CD4-positive, alpha-beta T cell (primary cell): Measurements from ENCODE around the gene ARPP19. TPM values are rescaled to one million over a fixed set of nuclear protein-coding genes. Genes with fewer than 3 reads are reported as not detected.

Source experiments
- ATAC-seq: fragments of 200-7000 bp; cut with Tn5 transposase; one replicate; pipeline ENCODE4 v1.10.0; 2022; ENCODE audit warnings: mild to moderate bottlenecking; ENCODE audit not compliant: poor library complexity
- CTCF ChIA-PET: fragments of 350-600 bp; sonication (Branson Sonifier 250); formaldehyde crosslinking; loops from one replicate; lab custom pipeline; 2021; ENCODE audit warnings: antibody characterized with exemption, inconsistent platforms; lab: Charles Lee
- POLR2A ChIA-PET: fragments of 350-600 bp; sonication (Branson Sonifier 250); formaldehyde crosslinking; loops from one replicate; lab custom pipeline; 2021; ENCODE audit warnings: antibody characterized with exemption, inconsistent platforms; lab: Charles Lee
- DNase-seq, 14 experiments: peaks; one replicate each; pipeline ENCODE4 v3.0.0-alpha.2; 2013 to 2020; ENCODE audit warnings: mixed read lengths in 2 of 14
- H3K27ac ChIP-seq, 2 donors: one replicate each; pipeline versions ENCODE4 v1.5.1 to v1.7.0; 2013; ENCODE audit warnings: low read length in 2 of 2, low read depth in 1 of 2, mild to moderate bottlenecking in 1 of 2
- H3K27me3 ChIP-seq, 2 experiments: 1 replicate in 1 of 2; 2 replicates in 1 of 2; pipeline versions ENCODE4 v1.6.1 to v1.7.0; 2013; ENCODE audit warnings: low read length in 2 of 2, control low read depth in 1 of 2, mild to moderate bottlenecking in 1 of 2, moderate library complexity in 1 of 2; ENCODE audit not compliant: insufficient read depth in 2 of 2, control insufficient read depth in 1 of 2
- H3K36me3 ChIP-seq: one replicate; pipeline ENCODE4 v1.6.1; 2013; ENCODE audit warnings: low read length, control low read depth; ENCODE audit not compliant: insufficient read depth
- H3K4me1 ChIP-seq: one replicate; pipeline ENCODE4 v1.6.1; 2013; ENCODE audit warnings: low read length, control low read depth; ENCODE audit not compliant: insufficient read depth
- H3K4me3 ChIP-seq: one replicate; pipeline ENCODE4 v1.5.1; 2013; ENCODE audit warnings: mild to moderate bottlenecking, low read length, moderate library complexity
- H3K9me3 ChIP-seq, 2 experiments: 1 replicate in 1 of 2; 2 replicates in 1 of 2; pipeline versions ENCODE4 v1.6.1 to v1.7.0; 2013; ENCODE audit warnings: low read length in 2 of 2, mild to moderate bottlenecking in 2 of 2, control low read depth in 1 of 2, moderate library complexity in 1 of 2; ENCODE audit not compliant: control insufficient read depth in 1 of 2, insufficient read depth in 1 of 2
- H3K27ac Mint-ChIP-seq: one replicate; pipeline ENCODE4 v1.8.0; 2020; ENCODE audit warnings: mixed read lengths
- H3K27me3 Mint-ChIP-seq: one replicate; pipeline ENCODE4 v1.8.0; 2021; ENCODE audit warnings: mixed read lengths
- H3K36me3 Mint-ChIP-seq: one replicate; pipeline ENCODE4 v1.8.0; 2021; ENCODE audit warnings: low read depth, mixed read lengths
- H3K4me1 Mint-ChIP-seq: one replicate; pipeline ENCODE4 v1.8.0; 2021; ENCODE audit warnings: low read depth, mixed read lengths
- H3K4me3 Mint-ChIP-seq: one replicate; pipeline ENCODE4 v1.8.0; 2020; ENCODE audit warnings: mild to moderate bottlenecking, mixed read lengths
- H3K9me3 Mint-ChIP-seq: one replicate; pipeline ENCODE4 v1.8.0; 2020; ENCODE audit warnings: mixed read lengths
- intact Hi-C, 2 experiments: fragments of 100-400 bp; cut with DNase I in 1 of 2; cut with micrococcal nuclease in 1 of 2; formaldehyde crosslinking; loops; one replicate each; pipeline versions ENCODE4 v1.15.1 to v1.9.0; 2023 to 2025; cut with DNase I, micrococcal nuclease
- total RNA-seq, 174 experiments: library from RNA in 2 of 174; stranded (reverse) in 2 of 174; gene quantifications; one replicate each; pipeline ENCODE4 v1.2.3 and lab custom pipeline; 2021 to 2026
- TF ChIP-seq, protein P1 (sequence below): fragments of 200-600 bp; IDR thresholded peaks from one replicate; pipeline ENCODE4 v1.8.0; 2022; ENCODE audit warnings: antibody characterized with exemption, mild to moderate bottlenecking

The ARPP19 gene
- total RNA-seq, 2 experiments from 2014 or later: 134 to 146 TPM

- no peaks in the 10 kb centered on the region for H3K9me3 ChIP-seq
- H3K27me3 ChIP-seq: no peaks in the 10 kb centered on the region
- H3K4me3 ChIP-seq: no peak overlapping the region
- no peak overlapping the region for H3K27ac ChIP-seq
- no peak overlapping the region for H3K27ac Mint-ChIP-seq
- intact Hi-C loops: loop anchor here (5.0 to 10.0 kb wide), 2 partner anchors 36 to 58 kb away; no protein-coding TSS in a partner anchor
- no peaks in the 10 kb centered on the region for H3K36me3 ChIP-seq
- ChIA-PET POLR2A (interaction anchor here (0.9 kb wide), 1 partner anchor 41 kb away, joined by 3 read pairs; no protein-coding TSS in a partner anchor), CTCF (no interaction called here)
- H3K4me1 ChIP-seq: peaks cover 12% of the 10 kb centered on the region
- TF ChIP-seq, protein P1, sequence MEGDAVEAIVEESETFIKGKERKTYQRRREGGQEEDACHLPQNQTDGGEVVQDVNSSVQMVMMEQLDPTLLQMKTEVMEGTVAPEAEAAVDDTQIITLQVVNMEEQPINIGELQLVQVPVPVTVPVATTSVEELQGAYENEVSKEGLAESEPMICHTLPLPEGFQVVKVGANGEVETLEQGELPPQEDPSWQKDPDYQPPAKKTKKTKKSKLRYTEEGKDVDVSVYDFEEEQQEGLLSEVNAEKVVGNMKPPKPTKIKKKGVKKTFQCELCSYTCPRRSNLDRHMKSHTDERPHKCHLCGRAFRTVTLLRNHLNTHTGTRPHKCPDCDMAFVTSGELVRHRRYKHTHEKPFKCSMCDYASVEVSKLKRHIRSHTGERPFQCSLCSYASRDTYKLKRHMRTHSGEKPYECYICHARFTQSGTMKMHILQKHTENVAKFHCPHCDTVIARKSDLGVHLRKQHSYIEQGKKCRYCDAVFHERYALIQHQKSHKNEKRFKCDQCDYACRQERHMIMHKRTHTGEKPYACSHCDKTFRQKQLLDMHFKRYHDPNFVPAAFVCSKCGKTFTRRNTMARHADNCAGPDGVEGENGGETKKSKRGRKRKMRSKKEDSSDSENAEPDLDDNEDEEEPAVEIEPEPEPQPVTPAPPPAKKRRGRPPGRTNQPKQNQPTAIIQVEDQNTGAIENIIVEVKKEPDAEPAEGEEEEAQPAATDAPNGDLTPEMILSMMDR: no peak
- peaks cover 56% of the 10 kb centered on the region for H3K4me1 Mint-ChIP-seq
- no peaks in the 10 kb centered on the region for H3K9me3 Mint-ChIP-seq
- no peak for ATAC-seq
- H3K36me3 Mint-ChIP-seq: peaks cover 3% of the 10 kb centered on the region
- H3K27me3 Mint-ChIP-seq: no peaks in the 10 kb centered on the region
- no peak overlapping the region for H3K4me3 Mint-ChIP-seq
- DNase-seq: no peak
Observed at GRCh38 chr15:52523192-52523591, 45.6 kb downstream of the ARPP19 start.

DNA sequence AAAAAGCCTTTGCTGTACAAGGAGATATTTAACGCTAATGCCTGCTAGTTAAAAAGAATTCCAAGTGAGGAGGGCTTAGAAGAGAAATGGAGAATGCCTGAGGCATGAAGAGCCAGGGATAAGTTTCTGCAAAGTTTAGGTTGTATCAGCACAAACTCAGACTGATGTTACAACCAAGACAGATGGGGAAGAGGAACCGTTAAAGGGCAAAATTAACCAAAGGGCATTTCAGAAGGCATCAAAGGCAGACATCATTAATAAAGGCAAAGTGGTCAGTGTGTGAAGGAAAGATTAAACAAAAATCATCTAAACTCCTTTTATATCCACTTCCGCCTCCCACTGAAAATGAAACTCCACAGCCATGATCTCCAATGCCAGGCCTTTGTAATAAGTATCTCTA is 47.1 kb downstream of the ARPP19 start:
- H3K4me3 ChIP-seq: no peak overlapping the region
- POLR2A ChIA-PET: no interaction called here
- Mint-ChIP-seq H3K27me3 (no peaks in the 10 kb centered on the region), H3K27ac (no peak overlapping the region), H3K4me3 (no peak overlapping the region), H3K36me3 (no peaks in the 10 kb centered on the region), H3K4me1 (peaks cover 45% of the 10 kb centered on the region), H3K9me3 (no peaks in the 10 kb centered on the region)
- no peak for ATAC-seq
- H3K36me3 ChIP-seq: no peaks in the 10 kb centered on the region
- no peaks in the 10 kb centered on the region for H3K27me3 ChIP-seq
- H3K9me3 ChIP-seq: no peaks in the 10 kb centered on the region
- DNase-seq: no peak
- no peak overlapping the region for H3K27ac ChIP-seq
- H3K4me1 ChIP-seq: peaks cover 3% of the 10 kb centered on the region
- TF ChIP-seq, protein P1: no peak
- intact Hi-C loops: loop anchor here (5.0 to 10.0 kb wide), 2 partner anchors 34 to 57 kb away; no protein-coding TSS in a partner anchor
- CTCF ChIA-PET: no interaction called here

DNA sequence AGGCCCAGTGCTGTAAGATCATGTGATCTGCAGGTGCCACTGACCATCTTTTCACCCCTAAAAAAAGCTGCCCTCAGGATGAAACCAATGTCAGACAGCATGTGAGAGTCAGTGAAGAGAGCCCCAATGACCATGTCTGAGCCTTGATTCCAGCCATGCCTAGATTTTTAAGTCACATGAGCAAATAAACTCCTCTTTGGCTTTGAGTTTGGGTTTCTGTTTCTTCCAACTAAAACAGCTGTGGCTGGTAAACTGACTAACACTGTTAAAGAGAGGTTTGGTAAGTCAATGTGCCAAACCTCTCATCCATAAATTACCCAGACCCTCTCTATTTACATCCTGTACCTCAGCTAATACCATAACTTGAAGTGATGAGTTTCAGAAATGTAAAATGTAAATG is 48.4 kb downstream of the ARPP19 start:
- Histone ChIP-seq H3K36me3 (no peaks in the 10 kb centered on the region), H3K9me3 (no peaks in the 10 kb centered on the region), H3K27me3 (no peaks in the 10 kb centered on the region), H3K4me3 (no peak overlapping the region), H3K27ac (no peak overlapping the region), H3K4me1 (peaks cover 6% of the 10 kb centered on the region)
- intact Hi-C loops: loop anchor here (5.0 to 10.0 kb wide), 2 partner anchors 33 to 56 kb away; no protein-coding TSS in a partner anchor
- H3K27ac Mint-ChIP-seq: no peak overlapping the region
- CTCF ChIA-PET: no interaction called here
- TF ChIP-seq, protein P1: no peak
- no peaks in the 10 kb centered on the region for H3K9me3 Mint-ChIP-seq
- no peaks in the 10 kb centered on the region for H3K36me3 Mint-ChIP-seq
- DNase-seq (no peak), ATAC-seq (no peak)
- peaks cover 39% of the 10 kb centered on the region for H3K4me1 Mint-ChIP-seq
- no peak overlapping the region for H3K4me3 Mint-ChIP-seq
- H3K27me3 Mint-ChIP-seq: no peaks in the 10 kb centered on the region
- POLR2A ChIA-PET: interaction anchor here (1.0 kb wide), 1 partner anchor 8 kb away, joined by 3 read pairs; the partner anchor contains the start of gene MYO5A
